Activated naive CD8-positive, alpha-beta T cell (primary cell): Measurements from ENCODE around the gene NEMP1.
"Not testable (repeated sequence)": the region's sequence is repeated elsewhere in the genome, so short reads cannot be mapped to it uniquely, and the experiment has no call there.

Source experiments
- H3K27ac Mint-ChIP-seq: one replicate; pipeline ENCODE4 v1.8.0; 2021; ENCODE audit warnings: mixed read lengths
- H3K27me3 Mint-ChIP-seq: one replicate; pipeline ENCODE4 v1.8.0; 2021; ENCODE audit warnings: mixed read lengths
- H3K36me3 Mint-ChIP-seq: one replicate; pipeline ENCODE4 v1.8.0; 2021; ENCODE audit warnings: mixed read lengths
- H3K4me1 Mint-ChIP-seq: one replicate; pipeline ENCODE4 v1.8.0; 2021; ENCODE audit warnings: low read depth, mixed read lengths
- H3K4me3 Mint-ChIP-seq: one replicate; pipeline ENCODE4 v1.8.0; 2021; ENCODE audit warnings: mild to moderate bottlenecking, mixed read lengths
- H3K9me3 Mint-ChIP-seq: one replicate; pipeline ENCODE4 v1.8.0; 2021; ENCODE audit warnings: low read depth, mixed read lengths

NEMP1 gene

DNA sequence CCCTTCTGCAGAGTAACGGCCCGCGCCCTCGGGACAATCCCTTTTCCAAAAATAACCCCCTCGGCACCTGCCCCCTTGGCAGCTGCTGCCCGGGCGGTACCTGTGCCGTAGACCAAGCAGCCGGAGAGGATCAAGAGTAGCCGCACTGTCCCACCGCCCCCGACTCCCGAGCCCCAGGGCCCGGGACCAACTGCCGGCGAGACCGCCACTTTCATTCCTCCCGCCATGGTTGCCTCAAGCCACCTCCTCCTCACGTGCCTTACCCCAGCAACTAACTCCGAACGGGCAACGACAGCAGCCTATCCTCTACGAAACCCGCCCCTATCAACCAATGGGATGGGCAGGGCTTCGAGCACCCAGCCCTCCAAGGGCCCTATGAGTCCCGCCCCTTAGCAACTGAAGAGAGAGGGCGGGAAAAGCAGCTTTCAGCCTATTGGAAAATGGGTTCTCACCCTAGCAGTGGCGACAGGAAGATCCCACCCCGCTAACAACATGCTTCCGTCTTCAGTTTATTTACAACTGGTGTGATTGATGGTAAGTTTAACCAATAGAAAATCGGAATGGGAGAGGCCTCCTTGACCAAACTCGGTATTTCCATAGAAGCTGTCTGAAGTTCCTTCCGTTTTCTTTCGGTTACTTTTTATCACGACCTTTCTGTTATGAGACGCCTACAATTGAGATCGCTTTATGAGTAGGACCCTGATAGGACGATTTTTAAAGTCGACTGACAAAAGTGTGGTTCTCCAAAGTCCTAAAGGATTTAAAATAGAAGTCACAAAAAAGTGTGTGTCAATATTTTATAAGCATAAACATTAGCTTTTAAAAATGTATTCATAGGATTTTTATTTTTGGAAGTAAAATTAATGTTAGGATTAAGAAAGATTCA lies at the start of gene NEMP1:
Gene NEMP1 (minus strand): TSS at position 273 of the 886 bp plus-strand sequence. CDS start 46 bp downstream, at position 227.
- peaks cover 25% of the 10 kb centered on the region for H3K4me1 Mint-ChIP-seq
- no peaks in the 10 kb centered on the region for H3K9me3 Mint-ChIP-seq
- peak within 1 kb of the TSS; percentile 93 for H3K4me3 Mint-ChIP-seq
- no peaks in the 10 kb centered on the region for H3K36me3 Mint-ChIP-seq
- peak within 1 kb of the TSS; percentile 96 for H3K27ac Mint-ChIP-seq
- H3K27me3 Mint-ChIP-seq, result no peaks in the 10 kb centered on the region

GRCh38 chr12:57127726-57128518 lies 49.3 kb upstream of the NEMP1 start, which contains the start of gene LRP1:
TSS of gene LRP1 (plus strand) at chr12:57128483. CDS start at chr12:57128965, 482 bp downstream.
- Mint-ChIP-seq H3K36me3 (no peaks in the 10 kb centered on the region), H3K4me3 (peak within 1 kb of the TSS; percentile 85), H3K27me3 (no peaks in the 10 kb centered on the region), H3K4me1 (peaks cover 18% of the 10 kb centered on the region), H3K9me3 (no peaks in the 10 kb centered on the region), H3K27ac (peak within 1 kb of the TSS; percentile 16)

DNA sequence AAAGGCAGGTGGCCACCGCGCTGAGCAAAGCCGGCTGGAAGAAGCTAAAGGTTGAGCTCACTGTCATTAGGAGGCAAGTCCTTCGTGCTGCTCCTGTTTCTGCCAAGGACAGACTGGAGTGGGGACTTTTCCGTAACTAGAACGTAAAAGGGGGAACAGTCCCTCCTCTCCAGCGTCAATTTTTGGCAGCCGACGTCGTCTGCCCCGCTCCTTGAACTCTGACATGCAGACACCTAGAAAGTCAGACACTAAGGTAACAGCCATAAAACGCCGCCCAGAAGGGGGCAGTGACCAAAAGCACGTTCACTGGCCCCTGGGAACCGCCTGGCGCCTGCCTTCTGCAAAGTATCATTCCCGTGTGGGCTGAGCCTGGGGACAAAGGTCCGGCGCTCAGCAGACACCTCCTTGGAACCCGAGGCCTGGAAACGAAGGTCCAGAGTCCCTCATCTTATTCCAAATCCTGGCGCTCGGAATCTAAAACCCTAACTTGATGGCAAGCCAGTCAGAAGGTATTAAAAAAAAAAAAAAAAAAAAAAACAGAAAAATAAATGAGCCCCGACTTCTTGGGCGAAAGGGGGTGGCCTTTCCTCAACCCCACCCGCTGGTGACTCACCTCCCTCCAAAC lies 48.6 kb upstream of the NEMP1 start:
- peaks cover 18% of the 10 kb centered on the region for H3K4me1 Mint-ChIP-seq
- H3K36me3 Mint-ChIP-seq, result no peaks in the 10 kb centered on the region
- H3K27ac Mint-ChIP-seq, result peak overlapping the region; percentile 16
- H3K9me3 Mint-ChIP-seq, result no peaks in the 10 kb centered on the region
- peak overlapping the region; percentile 85 for H3K4me3 Mint-ChIP-seq
- no peaks in the 10 kb centered on the region for H3K27me3 Mint-ChIP-seq

GRCh38 chr12:57126561-57126960 lies 48.0 kb upstream of the NEMP1 start:
- no peaks in the 10 kb centered on the region for H3K27me3 Mint-ChIP-seq
- H3K36me3 Mint-ChIP-seq, result no peaks in the 10 kb centered on the region
- H3K27ac Mint-ChIP-seq, result no peak overlapping the region
- H3K9me3 Mint-ChIP-seq, result no peaks in the 10 kb centered on the region
- H3K4me3 Mint-ChIP-seq, result peak overlapping the region; percentile 27
- H3K4me1 Mint-ChIP-seq, result peaks cover 18% of the 10 kb centered on the region

- no peak overlapping the region for H3K27ac Mint-ChIP-seq
- no peak overlapping the region for H3K4me3 Mint-ChIP-seq
Measured at GRCh38 chr12:57126061-57126460, 47.5 kb upstream of the NEMP1 start.

DNA sequence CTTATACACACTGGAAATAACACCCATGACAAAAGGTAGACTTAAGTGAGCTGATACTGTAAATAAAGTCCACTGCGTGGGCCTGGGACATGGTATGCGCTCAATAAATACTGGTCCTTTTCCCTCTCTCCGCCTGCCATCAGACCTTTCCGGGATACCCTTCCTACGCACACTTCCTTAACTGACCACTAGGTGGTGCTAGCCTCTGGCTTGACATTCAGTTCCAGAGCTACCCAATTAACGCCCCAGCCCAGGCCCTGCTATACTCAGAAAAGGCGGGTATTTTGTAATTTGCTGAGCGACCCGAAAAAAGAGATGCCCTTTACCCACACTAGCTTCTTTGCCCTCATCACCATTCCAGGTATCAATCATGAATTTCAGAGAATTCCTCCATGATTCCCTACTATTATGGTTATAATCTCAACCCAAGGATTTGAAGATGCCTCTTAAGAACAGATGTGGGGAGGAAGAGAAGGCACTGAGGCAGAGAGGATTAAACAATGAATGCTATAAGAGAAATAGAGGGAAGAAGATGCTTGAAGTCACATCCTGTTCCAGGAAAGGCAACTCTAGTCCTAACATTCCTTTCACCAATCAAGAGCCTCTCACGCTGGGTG lies 45.8 kb upstream of the NEMP1 start:
- H3K4me3 Mint-ChIP-seq, result no peak overlapping the region
- H3K4me1 Mint-ChIP-seq, result peaks cover 12% of the 10 kb centered on the region
- no peaks in the 10 kb centered on the region for H3K27me3 Mint-ChIP-seq
- H3K36me3 Mint-ChIP-seq, result no peaks in the 10 kb centered on the region
- no peaks in the 10 kb centered on the region for H3K9me3 Mint-ChIP-seq
- H3K27ac Mint-ChIP-seq, result no peak overlapping the region

More at GRCh38 chr12:57126061-57126460, 47.5 kb upstream of the NEMP1 start:
- H3K4me1 Mint-ChIP-seq, result peaks cover 17% of the 10 kb centered on the region
- H3K9me3 Mint-ChIP-seq, result no peaks in the 10 kb centered on the region
- H3K36me3 Mint-ChIP-seq, result no peaks in the 10 kb centered on the region
- H3K27me3 Mint-ChIP-seq, result no peaks in the 10 kb centered on the region

- no peak overlapping the region for H3K27ac Mint-ChIP-seq
- H3K4me1 Mint-ChIP-seq, result peaks cover 12% of the 10 kb centered on the region
- H3K4me3 Mint-ChIP-seq, result no peak overlapping the region
- H3K36me3 Mint-ChIP-seq, result no peaks in the 10 kb centered on the region
- no peaks in the 10 kb centered on the region for H3K27me3 Mint-ChIP-seq
- no peaks in the 10 kb centered on the region for H3K9me3 Mint-ChIP-seq
Measured at GRCh38 chr12:57123813-57124212, 45.2 kb upstream of the NEMP1 start.

- H3K27me3 Mint-ChIP-seq, H3K27ac Mint-ChIP-seq, H3K9me3 Mint-ChIP-seq, H3K4me3 Mint-ChIP-seq, H3K36me3 Mint-ChIP-seq, H3K4me1 Mint-ChIP-seq: not testable (repeated sequence)
Measured at GRCh38 chr12:57120718-57121117, 42.1 kb upstream of the NEMP1 start.

- no peaks in the 10 kb centered on the region for H3K36me3 Mint-ChIP-seq
- H3K27me3 Mint-ChIP-seq, result no peaks in the 10 kb centered on the region
- no peaks in the 10 kb centered on the region for H3K9me3 Mint-ChIP-seq
- peaks cover 5% of the 10 kb centered on the region for H3K4me1 Mint-ChIP-seq
- no peak overlapping the region for H3K27ac Mint-ChIP-seq
- H3K4me3 Mint-ChIP-seq, result no peak overlapping the region
Measured at GRCh38 chr12:57119294-57120085, 40.9 kb upstream of the NEMP1 start.

DNA sequence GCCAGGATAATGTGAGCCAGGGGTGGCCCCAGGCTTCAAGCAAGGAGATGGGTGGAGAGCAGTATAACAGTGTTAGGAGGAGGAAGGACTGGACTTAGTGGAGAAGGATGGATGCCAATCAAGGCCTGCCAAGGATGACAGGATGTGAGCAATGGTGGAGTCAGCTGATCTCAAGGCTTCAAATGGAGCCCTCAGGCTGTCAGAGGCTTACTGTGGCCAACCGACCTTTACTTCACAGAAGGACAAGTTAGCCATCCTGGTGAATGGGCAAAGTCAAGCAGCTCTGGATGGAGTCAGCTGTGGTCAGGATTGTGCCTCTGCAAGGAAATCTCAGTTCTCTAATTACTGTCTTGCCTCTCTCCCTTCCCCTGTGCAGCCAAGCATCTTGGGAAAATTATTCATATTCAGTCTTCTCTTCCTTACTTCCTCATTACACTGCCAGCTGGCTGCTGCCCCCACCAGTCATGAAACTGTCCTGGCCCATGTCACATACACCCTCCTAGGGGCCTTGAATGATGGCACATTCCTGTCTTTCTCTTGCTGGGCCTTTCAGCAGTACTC lies 40.2 kb upstream of the NEMP1 start:
- Mint-ChIP-seq H3K4me1 (no peaks in the 10 kb centered on the region), H3K9me3 (no peaks in the 10 kb centered on the region), H3K27me3 (no peaks in the 10 kb centered on the region), H3K27ac (no peak overlapping the region), H3K4me3 (no peak overlapping the region), H3K36me3 (no peaks in the 10 kb centered on the region)

- Mint-ChIP-seq H3K27me3 (no peaks in the 10 kb centered on the region), H3K4me1 (peaks cover 14% of the 10 kb centered on the region), H3K36me3 (no peaks in the 10 kb centered on the region), H3K4me3 (no peak overlapping the region), H3K27ac (no peak overlapping the region), H3K9me3 (no peaks in the 10 kb centered on the region)
Measured at GRCh38 chr12:57116580-57117281, 38.1 kb upstream of the NEMP1 start.

DNA sequence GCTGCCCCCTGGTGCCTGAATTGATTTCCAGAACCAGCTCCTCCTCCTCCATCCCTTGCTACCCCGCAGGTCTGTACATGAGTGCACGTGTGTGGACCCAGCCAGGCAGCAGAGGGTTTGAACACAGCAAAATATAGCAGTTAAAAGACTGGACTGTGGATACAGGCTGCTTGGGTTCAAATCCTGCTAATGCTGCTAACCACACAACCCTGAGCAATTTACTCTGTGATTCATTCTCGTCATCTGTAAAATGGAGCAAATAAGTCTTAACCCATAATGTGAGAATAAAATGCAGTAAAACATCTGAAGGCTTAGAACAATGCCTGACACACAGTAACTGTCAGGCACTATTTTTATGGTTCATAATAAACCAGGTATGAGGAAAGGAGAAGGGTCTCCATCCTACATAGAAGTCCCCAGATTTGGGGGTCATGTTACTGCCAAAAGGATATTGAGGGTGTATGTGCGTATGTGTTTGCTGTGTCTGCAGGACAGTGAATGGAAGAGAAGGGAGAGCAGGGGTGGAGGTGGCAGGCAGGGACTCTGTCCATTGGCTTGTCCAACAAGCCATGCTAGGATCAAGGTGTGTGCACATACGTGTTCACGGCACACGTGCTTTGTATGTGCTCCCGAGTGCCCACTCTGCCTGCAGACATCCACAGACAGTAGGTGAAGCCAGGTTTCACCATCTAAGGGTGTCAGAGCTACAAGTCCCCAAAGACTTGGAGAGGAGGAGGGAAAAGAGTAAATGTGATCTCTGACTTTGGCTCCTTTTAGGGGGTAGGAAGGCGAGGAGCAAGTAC lies 34.1 kb upstream of the NEMP1 start:
- Mint-ChIP-seq H3K27me3 (no peaks in the 10 kb centered on the region), H3K4me1 (peaks cover 38% of the 10 kb centered on the region), H3K9me3 (no peaks in the 10 kb centered on the region), H3K4me3 (peak overlapping the region; percentile 100), H3K36me3 (no peaks in the 10 kb centered on the region), H3K27ac (peak overlapping the region; percentile 97)
